Esophagus (tissue), 2 donors: ENCODE measurements around the gene PTPRF. TPM values are rescaled to one million over a fixed set of nuclear protein-coding genes. Genes with fewer than 3 reads are reported as not detected.

Source experiments
- H3K27ac ChIP-seq, 2 donors: one replicate each; pipeline ENCODE4 v1.5.1; 2013; ENCODE audit warnings: low read depth in 2 of 2, mild to moderate bottlenecking in 2 of 2, inconsistent platforms in 1 of 2, low read length in 1 of 2, moderate library complexity in 1 of 2
- H3K27me3 ChIP-seq, 2 donors: one replicate each; pipeline ENCODE4 v1.6.1; 2013; ENCODE audit warnings: low read length in 2 of 2, control low read depth in 1 of 2, mild to moderate bottlenecking in 1 of 2; ENCODE audit not compliant: insufficient read depth in 2 of 2, control insufficient read depth in 1 of 2
- H3K36me3 ChIP-seq, 2 donors: one replicate each; pipeline ENCODE4 v1.6.1; 2013; ENCODE audit warnings: low read length in 1 of 2; ENCODE audit not compliant: control insufficient read depth in 2 of 2, insufficient read depth in 2 of 2
- H3K4me1 ChIP-seq, 2 donors: one replicate each; pipeline ENCODE4 v1.6.1; 2013; ENCODE audit warnings: low read length in 1 of 2; ENCODE audit not compliant: control insufficient read depth in 2 of 2, insufficient read depth in 2 of 2
- H3K4me3 ChIP-seq, 2 donors: one replicate each; pipeline ENCODE4 v1.5.1; 2013; ENCODE audit warnings: low read length in 2 of 2, mild to moderate bottlenecking in 2 of 2, low read depth in 1 of 2, moderate library complexity in 1 of 2
- H3K9me3 ChIP-seq, 2 donors: one replicate each; pipeline ENCODE4 v1.6.1; 2013; ENCODE audit warnings: mild to moderate bottlenecking in 2 of 2, low read depth in 1 of 2, low read length in 1 of 2, moderate library complexity in 1 of 2; ENCODE audit not compliant: control insufficient read depth in 2 of 2, insufficient read depth in 1 of 2
- WGBS, 2 donors: extraction: QIAGEN DNeasy Blood & Tissue Kit; methylation state at CpG; one replicate each; pipeline ENCODE4 v1.1.7; 2013; 5-methylcytosine and 5-hydroxymethylcytosine counted together
- polyA plus RNA-seq, 2 donors: library from polyadenylated mRNA; stranded (reverse); fragments of 200-250 nt; gene quantifications; one replicate each; pipeline ENCODE4 v1.2.3, GENCODE V29; 2013
- donor health status: healthy with polysubstance abuse.
- donor health status: Bipolar disorder and iron deficiency.

PTPRF gene
- polyA plus RNA-seq, 2 donors, result 62.7 to 69.9 TPM

DNA sequence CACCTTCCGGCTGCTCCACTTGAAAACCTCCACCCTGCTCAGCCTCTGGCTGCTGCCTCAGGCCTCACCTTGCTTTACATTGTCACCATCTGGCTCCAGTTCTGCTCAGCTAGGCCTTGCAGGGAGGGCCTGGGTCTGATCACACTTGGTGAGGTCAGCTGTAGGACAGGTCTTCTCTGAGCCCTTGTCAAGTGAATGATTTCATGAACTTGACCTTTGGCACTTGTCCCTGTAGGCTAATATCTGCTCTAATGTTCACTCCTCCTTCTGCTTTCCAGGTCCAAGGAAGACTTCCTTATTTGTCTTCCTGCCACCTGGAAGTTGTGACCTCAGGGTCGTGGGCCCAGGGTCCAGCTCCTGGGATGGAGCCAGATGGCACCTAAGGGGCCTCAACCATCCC, 41.4 kb downstream of the PTPRF start:
- Histone ChIP-seq H3K36me3 (peaks cover 13 to 44% of the 10 kb centered on the region in 2 donors), H3K9me3 (no peaks in the 10 kb centered on the region), H3K4me1 (peaks cover 4 to 6% of the 10 kb centered on the region in 2 donors), H3K27me3 (no peaks in the 10 kb centered on the region), H3K27ac (no peak overlapping the region), H3K4me3 (no peak overlapping the region)
- WGBS, 2 donors, result 59 to 61% methylated on average over 2 of the region's 2 CpGs

DNA sequence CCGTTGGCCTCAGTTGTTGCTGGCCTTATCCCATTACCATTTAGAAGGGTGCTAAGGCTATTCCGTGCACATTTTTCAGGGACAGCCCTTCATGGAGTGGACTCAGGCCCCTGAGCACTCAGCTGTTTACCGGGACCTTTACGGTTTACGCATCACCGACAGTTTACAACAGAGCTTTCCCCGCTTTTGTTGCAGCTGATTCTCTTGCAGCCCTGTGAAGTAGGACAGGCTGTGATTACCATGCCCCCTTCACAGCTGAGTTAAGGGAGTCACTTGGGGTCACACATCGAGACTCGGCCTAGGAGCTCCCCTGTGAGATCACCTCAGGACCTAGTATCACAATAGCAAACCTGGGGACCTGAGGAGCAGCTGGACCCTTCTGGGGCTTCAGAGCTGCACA, 41.9 kb downstream of the PTPRF start:
- H3K4me1 ChIP-seq, result peaks cover 7 to 11% of the 10 kb centered on the region in 2 donors
- H3K4me3 ChIP-seq, result no peak overlapping the region
- no peaks in the 10 kb centered on the region for H3K27me3 ChIP-seq
- H3K36me3 ChIP-seq, result peaks cover 13 to 47% of the 10 kb centered on the region in 2 donors
- H3K27ac ChIP-seq, result no peak overlapping the region
- 80 to 90% methylated on average over 9 of the region's 9 CpGs for WGBS, 2 donors
- no peaks in the 10 kb centered on the region for H3K9me3 ChIP-seq

DNA sequence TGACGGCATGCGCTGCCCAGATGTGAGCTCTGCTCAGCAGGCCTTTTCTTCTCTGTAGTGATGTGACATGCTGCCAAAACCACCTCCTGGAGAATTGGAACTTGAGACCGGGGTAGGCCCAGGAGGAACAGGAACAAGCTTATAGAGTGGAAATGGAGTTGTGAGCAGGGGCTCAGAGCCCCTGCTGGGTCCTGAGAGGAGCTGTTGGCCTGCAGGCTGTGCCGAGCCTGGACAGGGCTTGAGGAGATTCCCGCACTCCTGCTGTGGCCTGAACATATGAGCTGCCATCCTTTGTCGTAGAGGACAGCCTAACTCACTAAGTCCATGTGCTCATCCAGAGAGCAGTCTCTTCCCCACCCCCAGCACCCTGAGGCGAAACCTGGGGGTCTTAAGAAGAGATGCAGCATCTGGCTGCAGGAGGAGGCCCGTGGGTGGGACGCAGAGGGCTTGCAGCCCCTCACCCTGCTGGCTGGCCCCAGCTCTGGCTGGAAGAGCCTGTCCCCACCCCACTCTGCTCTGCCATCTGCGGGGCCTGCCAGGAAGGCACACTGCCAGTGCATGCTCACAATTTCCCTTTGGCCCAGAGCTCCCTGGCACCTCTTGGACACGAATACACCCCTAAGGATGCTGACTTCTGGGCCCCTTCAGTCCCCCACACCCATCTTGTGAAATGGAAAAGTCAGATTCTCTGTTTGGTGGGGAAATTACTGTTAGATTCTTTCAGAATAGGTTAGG, 42.5 kb downstream of the PTPRF start:
- Histone ChIP-seq H3K36me3 (peaks cover 13 to 46% of the 10 kb centered on the region in 2 donors), H3K4me3 (no peak overlapping the region), H3K27ac (no peak overlapping the region), H3K4me1 (peaks cover 12% of the 10 kb centered on the region in 2 donors), H3K9me3 (no peaks in the 10 kb centered on the region), H3K27me3 (no peaks in the 10 kb centered on the region)
- WGBS, 2 donors, result 70 to 74% methylated on average over 11 of the region's 11 CpGs

DNA sequence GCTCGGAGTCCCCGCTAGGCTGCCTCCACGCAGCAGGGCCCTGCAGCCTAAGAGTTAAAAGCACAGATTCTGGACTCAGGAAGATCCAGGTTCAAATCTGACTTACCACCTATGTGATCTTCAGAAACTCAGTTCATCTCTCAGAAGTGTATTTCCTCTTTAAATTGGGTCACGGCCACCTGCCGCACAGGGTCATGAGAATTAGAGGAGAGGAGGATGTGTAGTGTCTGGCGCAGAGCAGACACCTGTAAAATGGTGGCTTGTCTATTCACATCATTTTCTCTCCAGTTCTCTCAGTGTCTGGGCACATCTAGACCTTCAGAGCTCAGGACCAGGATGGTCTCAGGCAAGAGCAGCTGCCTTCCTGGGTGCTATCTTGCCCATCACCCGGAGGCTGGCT, 45.8 kb downstream of the PTPRF start:
- no peak overlapping the region for H3K4me3 ChIP-seq
- peaks cover 16 to 30% of the 10 kb centered on the region in 2 donors for H3K4me1 ChIP-seq
- peaks cover 6 to 37% of the 10 kb centered on the region in 2 donors for H3K36me3 ChIP-seq
- H3K9me3 ChIP-seq, result no peaks in the 10 kb centered on the region
- H3K27me3 ChIP-seq, result no peaks in the 10 kb centered on the region
- WGBS, 2 donors, result 91 to 95% methylated on average over 7 of the region's 7 CpGs
- H3K27ac ChIP-seq, result no peak overlapping the region

DNA sequence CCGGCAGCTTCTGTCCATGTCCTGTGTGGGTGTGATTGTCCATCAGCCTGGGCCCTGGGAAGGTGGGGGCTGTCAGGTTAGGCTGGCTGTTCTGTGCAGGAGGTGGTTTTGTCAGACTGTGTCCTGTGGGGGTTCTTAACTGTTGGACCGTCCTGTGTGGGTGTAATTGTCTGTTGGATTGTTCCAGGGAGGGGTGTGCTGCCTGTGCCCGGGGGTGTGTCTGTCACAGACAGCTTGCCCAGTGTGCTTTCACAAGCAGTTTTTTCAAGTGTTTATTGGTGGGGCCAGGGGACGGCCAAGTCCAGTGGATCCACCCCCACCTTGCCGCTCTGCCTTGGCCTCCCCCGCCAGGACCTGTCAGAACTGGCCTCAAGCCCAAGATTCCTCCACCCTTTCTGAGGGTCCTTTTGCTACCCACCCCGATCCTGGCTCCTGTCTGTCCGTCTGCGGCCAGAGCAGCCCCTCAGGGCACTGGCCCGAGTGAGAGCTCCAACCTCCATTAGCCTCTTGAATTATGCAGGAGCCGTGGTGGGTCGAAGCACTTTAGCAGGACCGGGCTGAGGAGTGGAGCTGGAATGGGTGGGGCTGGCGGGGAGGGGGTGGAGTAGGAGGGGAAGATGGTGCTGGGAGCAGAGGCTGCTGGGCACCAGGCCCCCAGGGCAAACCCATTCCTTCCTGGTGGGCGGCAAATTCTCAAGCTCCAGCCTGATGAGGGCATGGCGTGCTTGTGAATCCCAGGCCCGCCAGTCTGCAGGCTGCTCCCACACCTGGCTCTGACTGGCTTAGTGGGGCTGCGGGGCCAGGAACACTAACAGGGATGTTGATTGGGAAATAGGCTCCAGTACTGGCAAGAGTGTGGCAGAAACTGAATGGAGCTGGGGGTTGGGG, 47.2 kb downstream of the PTPRF start:
- Histone ChIP-seq H3K9me3 (no peaks in the 10 kb centered on the region), H3K36me3 (peaks cover 6 to 34% of the 10 kb centered on the region in 2 donors), H3K4me1 (peaks cover 16 to 42% of the 10 kb centered on the region in 2 donors), H3K27me3 (no peaks in the 10 kb centered on the region), H3K4me3 (no peak overlapping the region), H3K27ac (peak overlapping the region; percentile 14 to 73)
- 49 to 76% methylated on average over 17 to 18 of the region's 18 CpGs for WGBS, 2 donors

DNA sequence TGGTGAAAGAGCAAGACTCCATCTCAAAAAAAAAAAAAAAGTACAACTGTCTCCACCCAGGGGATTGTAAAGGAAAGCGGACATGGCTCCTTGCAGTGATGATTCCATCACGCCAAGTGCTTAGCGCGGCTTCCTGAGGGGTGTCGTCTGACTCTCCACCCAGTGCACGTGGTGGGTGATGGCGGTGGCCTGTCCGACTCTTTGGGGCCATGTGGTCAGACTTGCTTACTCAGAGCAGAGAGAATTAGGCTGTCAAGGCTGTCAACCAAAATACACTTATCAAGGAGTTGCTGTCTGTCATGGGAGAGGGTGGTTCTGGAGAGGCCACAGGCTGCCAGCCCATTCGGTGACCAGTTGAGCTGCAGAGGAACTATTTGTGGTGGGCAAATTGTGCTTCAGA, 49.4 kb downstream of the PTPRF start:
- peaks cover 13 to 46% of the 10 kb centered on the region in 2 donors for H3K4me1 ChIP-seq

DNA sequence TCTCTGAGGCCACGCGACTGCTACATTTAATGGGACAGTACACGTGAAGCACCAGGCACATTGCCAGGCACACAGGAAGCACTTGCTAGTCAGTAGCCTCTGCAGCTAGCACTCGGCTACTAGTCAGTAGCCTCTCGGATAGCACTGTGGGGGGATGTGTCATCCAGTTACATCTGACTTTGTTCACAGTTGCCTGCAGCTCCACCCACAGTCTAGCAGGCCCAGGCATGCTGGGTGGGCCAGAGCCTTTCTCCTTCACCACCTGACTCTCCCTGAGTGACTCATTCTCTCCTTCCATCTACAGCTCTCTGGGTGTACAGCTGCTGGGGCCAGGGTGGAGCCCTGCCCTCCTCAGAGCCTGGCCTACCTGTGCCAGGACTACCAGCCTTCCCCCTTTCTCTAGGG, 51.5 kb downstream of the PTPRF start:
- WGBS, 2 donors, result 43 to 51% methylated on average over 5 of the region's 5 CpGs
- no peak overlapping the region for H3K4me3 ChIP-seq
- H3K27ac ChIP-seq, result peak overlapping the region; percentile 86 to 89
- H3K9me3 ChIP-seq, result no peaks in the 10 kb centered on the region
- peaks cover 0 to 23% of the 10 kb centered on the region in 2 donors for H3K36me3 ChIP-seq
- no peaks in the 10 kb centered on the region for H3K27me3 ChIP-seq
- peaks cover 11 to 59% of the 10 kb centered on the region in 2 donors for H3K4me1 ChIP-seq

More for the DNA sequence above, 49.4 kb downstream of the PTPRF start:
- WGBS, 2 donors, result 92% methylated on average over 9 of the region's 9 CpGs
- Histone ChIP-seq H3K9me3 (no peaks in the 10 kb centered on the region), H3K27ac (peak overlapping the region in 1 of 2 donors; percentile 77), H3K27me3 (no peaks in the 10 kb centered on the region), H3K36me3 (peaks cover 0 to 30% of the 10 kb centered on the region in 2 donors), H3K4me3 (no peak overlapping the region)

DNA sequence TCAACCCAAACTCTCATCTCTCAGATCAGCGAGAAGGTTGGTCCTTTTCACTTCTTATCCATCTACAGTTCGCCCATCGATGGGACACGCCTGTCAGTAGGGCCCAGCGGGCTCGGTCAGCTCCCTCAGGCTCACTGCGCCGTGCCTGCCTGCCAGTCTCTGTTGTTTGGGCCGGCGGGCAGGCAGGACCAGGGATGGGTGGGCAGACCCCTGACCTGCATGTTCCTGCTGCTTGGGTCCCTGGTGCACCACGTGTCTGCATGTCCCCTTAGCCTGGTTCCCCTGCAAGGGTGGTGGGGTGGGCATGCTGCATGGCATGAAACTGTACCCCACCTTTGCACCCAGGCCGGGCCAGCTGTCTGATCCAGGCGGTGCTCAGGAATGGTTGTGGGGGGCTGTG, 52.4 kb downstream of the PTPRF start:
- Histone ChIP-seq H3K4me3 (no peak overlapping the region), H3K36me3 (peaks cover 0 to 22% of the 10 kb centered on the region in 2 donors), H3K4me1 (peaks cover 6 to 58% of the 10 kb centered on the region in 2 donors), H3K9me3 (no peaks in the 10 kb centered on the region), H3K27ac (no peak overlapping the region), H3K27me3 (no peaks in the 10 kb centered on the region)
- 85 to 91% methylated on average over 13 of the region's 13 CpGs for WGBS, 2 donors

DNA sequence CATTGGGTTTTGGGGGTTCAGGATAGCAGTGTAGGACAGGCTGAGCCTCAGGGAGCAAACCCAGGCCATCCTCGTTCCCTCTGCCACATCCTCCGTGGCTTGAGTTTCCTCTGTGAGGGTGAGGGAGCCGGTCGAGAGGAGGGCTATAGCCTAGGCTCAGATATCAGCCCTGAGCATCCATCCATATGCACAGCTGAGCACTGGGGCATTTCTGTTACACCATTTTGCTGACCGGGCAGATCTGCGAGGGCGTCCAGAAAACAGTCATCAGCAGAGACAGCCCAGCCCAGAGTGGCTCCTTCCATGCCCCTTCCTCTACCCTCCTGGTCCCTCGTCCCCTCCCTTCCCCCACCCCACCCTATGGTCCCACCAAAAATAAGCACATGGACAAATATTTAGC, 53.5 kb downstream of the PTPRF start:
- Histone ChIP-seq H3K4me3 (no peak overlapping the region), H3K27me3 (no peaks in the 10 kb centered on the region), H3K27ac (no peak overlapping the region), H3K4me1 (peaks cover 3 to 56% of the 10 kb centered on the region in 2 donors), H3K9me3 (no peaks in the 10 kb centered on the region), H3K36me3 (peaks cover 0 to 20% of the 10 kb centered on the region in 2 donors)
- WGBS, 2 donors, result 66 to 85% methylated on average over 8 of the region's 8 CpGs
